ENCODE results near the gene SYTL1.

DNA sequence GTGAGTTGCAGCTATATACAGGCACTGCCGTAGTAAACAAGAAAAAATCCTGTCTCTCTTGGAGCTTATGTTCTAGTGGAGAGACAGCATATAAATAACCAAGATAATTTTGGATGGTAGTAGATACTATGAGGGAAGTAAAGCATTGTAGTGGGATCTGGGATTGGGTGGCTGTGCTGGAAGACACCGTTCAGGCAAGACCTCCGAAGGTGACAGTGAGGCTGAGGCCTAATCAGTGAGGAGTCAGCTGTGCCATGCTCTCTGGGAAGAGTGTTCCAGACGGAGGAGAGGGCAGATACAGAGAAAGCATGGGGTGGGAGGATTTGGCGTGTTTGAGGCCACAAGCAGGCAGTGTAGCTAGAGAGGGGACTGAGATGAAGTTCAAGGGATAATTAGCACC is 13.9 kb upstream of the SYTL1 start:
- TF ChIP-seq, protein P1, sequence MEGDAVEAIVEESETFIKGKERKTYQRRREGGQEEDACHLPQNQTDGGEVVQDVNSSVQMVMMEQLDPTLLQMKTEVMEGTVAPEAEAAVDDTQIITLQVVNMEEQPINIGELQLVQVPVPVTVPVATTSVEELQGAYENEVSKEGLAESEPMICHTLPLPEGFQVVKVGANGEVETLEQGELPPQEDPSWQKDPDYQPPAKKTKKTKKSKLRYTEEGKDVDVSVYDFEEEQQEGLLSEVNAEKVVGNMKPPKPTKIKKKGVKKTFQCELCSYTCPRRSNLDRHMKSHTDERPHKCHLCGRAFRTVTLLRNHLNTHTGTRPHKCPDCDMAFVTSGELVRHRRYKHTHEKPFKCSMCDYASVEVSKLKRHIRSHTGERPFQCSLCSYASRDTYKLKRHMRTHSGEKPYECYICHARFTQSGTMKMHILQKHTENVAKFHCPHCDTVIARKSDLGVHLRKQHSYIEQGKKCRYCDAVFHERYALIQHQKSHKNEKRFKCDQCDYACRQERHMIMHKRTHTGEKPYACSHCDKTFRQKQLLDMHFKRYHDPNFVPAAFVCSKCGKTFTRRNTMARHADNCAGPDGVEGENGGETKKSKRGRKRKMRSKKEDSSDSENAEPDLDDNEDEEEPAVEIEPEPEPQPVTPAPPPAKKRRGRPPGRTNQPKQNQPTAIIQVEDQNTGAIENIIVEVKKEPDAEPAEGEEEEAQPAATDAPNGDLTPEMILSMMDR (IDR thresholded peaks at IDR 0.05; ENCODE audit: low read depth, low read length): no peak
- no peak for TF ChIP-seq POLR2A (IDR thresholded peaks at IDR 0.05; ENCODE audit: extremely low read depth, insufficient read length)
- TF ChIP-seq, protein P2, sequence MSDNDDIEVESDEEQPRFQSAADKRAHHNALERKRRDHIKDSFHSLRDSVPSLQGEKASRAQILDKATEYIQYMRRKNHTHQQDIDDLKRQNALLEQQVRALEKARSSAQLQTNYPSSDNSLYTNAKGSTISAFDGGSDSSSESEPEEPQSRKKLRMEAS (IDR thresholded peaks at IDR 0.05; ENCODE audit: low read depth, low read length): no peak
